Measurements from ENCODE around the gene TMPRSS11A.

DNA sequence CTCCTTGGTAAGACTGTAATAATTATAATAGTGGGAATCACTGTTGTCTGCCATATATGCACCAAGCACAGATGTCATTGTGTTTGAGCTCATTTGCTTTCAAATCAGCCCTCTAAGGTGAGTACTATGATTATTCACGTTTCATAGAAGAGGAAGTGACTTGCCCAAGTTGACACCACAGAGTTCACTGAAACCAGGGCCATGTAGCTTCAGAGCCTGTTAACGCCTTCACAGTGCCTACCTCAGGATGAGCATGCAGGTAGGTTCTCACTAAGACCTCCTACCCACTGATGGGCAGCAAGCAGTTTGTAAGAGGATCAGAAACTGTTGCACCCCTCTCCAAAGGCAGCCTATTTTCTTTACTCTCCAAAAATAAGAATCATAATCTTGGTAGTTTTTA is 27.4 kb downstream of the TMPRSS11A start:
- TF ChIP-seq, protein P1, sequence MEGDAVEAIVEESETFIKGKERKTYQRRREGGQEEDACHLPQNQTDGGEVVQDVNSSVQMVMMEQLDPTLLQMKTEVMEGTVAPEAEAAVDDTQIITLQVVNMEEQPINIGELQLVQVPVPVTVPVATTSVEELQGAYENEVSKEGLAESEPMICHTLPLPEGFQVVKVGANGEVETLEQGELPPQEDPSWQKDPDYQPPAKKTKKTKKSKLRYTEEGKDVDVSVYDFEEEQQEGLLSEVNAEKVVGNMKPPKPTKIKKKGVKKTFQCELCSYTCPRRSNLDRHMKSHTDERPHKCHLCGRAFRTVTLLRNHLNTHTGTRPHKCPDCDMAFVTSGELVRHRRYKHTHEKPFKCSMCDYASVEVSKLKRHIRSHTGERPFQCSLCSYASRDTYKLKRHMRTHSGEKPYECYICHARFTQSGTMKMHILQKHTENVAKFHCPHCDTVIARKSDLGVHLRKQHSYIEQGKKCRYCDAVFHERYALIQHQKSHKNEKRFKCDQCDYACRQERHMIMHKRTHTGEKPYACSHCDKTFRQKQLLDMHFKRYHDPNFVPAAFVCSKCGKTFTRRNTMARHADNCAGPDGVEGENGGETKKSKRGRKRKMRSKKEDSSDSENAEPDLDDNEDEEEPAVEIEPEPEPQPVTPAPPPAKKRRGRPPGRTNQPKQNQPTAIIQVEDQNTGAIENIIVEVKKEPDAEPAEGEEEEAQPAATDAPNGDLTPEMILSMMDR (IDR thresholded peaks at IDR 0.05; ENCODE audit: borderline replicate concordance, extremely low read depth, low read length, poor library complexity, severe bottlenecking) = no peak
- no peak for TF ChIP-seq EZH2 (IDR thresholded peaks at IDR 0.05; ENCODE audit: borderline replicate concordance, low read depth, low read length, severe bottlenecking)

Measured in DND-41 (cell line).